WTC11 (cell line): Measurements from ENCODE around the gene CEACAM3. TPM values are rescaled to one million over a fixed set of nuclear protein-coding genes. Genes with fewer than 3 reads are reported as not detected.

ENCODE experiments used
- ATAC-seq: fragments of 200-7000 bp; cut with Tn5 transposase; 2 replicates; pipeline ENCODE4 v1.10.0; 2021; ENCODE audit warnings: mild to moderate bottlenecking, moderate library complexity
- CTCF ChIA-PET: fragments of 300-600 bp; sonication (Branson Sonifier 250); formaldehyde crosslinking; loops from one replicate; lab custom pipeline; 2021; ENCODE audit warnings: antibody characterized with exemption; lab: Charles Lee
- POLR2A ChIA-PET: fragments of 350-600 bp; sonication (Branson Sonifier 250); formaldehyde crosslinking; loops from one replicate; lab custom pipeline; 2021; ENCODE audit warnings: antibody characterized with exemption; lab: Charles Lee
- DNase-seq: peaks from one replicate; pipeline ENCODE4 v3.0.0; 2021; ENCODE audit warnings: low spot score
- H3K27ac Mint-ChIP-seq: 2 replicates; pipeline ENCODE4 v1.8.0; 2021; ENCODE audit warnings: mixed read lengths
- H3K27me3 Mint-ChIP-seq: 2 replicates; pipeline ENCODE4 v1.8.0; 2021; ENCODE audit warnings: low read depth, mild to moderate bottlenecking, moderate library complexity, mixed read lengths
- H3K36me3 Mint-ChIP-seq: 2 replicates; pipeline ENCODE4 v1.8.0; 2021; ENCODE audit warnings: mixed read lengths
- H3K4me1 Mint-ChIP-seq: 2 replicates; pipeline ENCODE4 v1.8.0; 2022; ENCODE audit warnings: mixed read lengths
- H3K4me3 Mint-ChIP-seq: 2 replicates; pipeline ENCODE4 v1.8.0; 2021; ENCODE audit warnings: mild to moderate bottlenecking, moderate library complexity, mixed read lengths
- H3K9me3 Mint-ChIP-seq: 2 replicates; pipeline ENCODE4 v1.8.0; 2021; ENCODE audit warnings: mixed read lengths
- AR ChIP-seq: fragments of 250-450 bp; sonication (Bioruptor Pico); IDR thresholded peaks from 2 replicates; pipeline ENCODE4 v1.9.0; 2021; ENCODE audit warnings: mild to moderate bottlenecking
- ATF2 ChIP-seq: sonication (generic); formaldehyde crosslinking; IDR thresholded peaks from 2 replicates; pipeline ENCODE4 v1.8.1; 2022; ENCODE audit warnings: low read depth, missing genetic modification reagents, borderline replicate concordance
- ERG ChIP-seq: fragments of 250-450 bp; sonication (Bioruptor Pico); IDR thresholded peaks from 2 replicates; pipeline ENCODE4 v1.8.0; 2021; ENCODE audit warnings: mild to moderate bottlenecking
- GABPB1 ChIP-seq: sonication (generic); formaldehyde crosslinking; IDR thresholded peaks from 2 replicates; pipeline ENCODE4 v1.8.1; 2023; ENCODE audit warnings: mild to moderate bottlenecking, missing genetic modification reagents
- TP53 ChIP-seq: sonication (generic); formaldehyde crosslinking; IDR thresholded peaks from 2 replicates; pipeline ENCODE4 v1.8.1; 2023; ENCODE audit warnings: mild to moderate bottlenecking, missing genetic modification reagents
- ZMAT4 ChIP-seq: fragments of 250-450 bp; sonication (Bioruptor Pico); IDR thresholded peaks from 2 replicates; pipeline ENCODE4 v1.9.0; 2021; ENCODE audit warnings: mild to moderate bottlenecking
- ZNF138 ChIP-seq: sonication (generic); formaldehyde crosslinking; conservative IDR thresholded peaks from 2 replicates; pipeline ENCODE4 v1.8.1; 2022; ENCODE audit warnings: mild to moderate bottlenecking, moderate library complexity, missing genetic modification reagents
- ZNF416 ChIP-seq: fragments of 250-450 bp; sonication (Bioruptor Pico); IDR thresholded peaks from 2 replicates; pipeline ENCODE4 v1.9.0; 2021; ENCODE audit warnings: mild to moderate bottlenecking, inconsistent platforms
- ZNF425 ChIP-seq: fragments of 250-450 bp; sonication (Bioruptor Pico); conservative IDR thresholded peaks from 2 replicates; pipeline ENCODE4 v1.9.0; 2021; ENCODE audit warnings: mild to moderate bottlenecking
- ZSCAN18 ChIP-seq: fragments of 250-450 bp; sonication (Bioruptor Pico); IDR thresholded peaks from 2 replicates; pipeline ENCODE4 v2.1.2; 2022; ENCODE audit warnings: mild to moderate bottlenecking, moderate library complexity
- total RNA-seq: library from RNA; stranded (reverse); gene quantifications from 3 replicates; pipeline ENCODE4 v1.2.3, GENCODE V29; 2021
- TF ChIP-seq, protein P1 (sequence below): sonication (generic); formaldehyde crosslinking; IDR thresholded peaks from 2 replicates; pipeline ENCODE4 v1.8.1; 2022; ENCODE audit warnings: mild to moderate bottlenecking, missing genetic modification reagents, moderate library complexity, borderline replicate concordance
- TF ChIP-seq, protein P2 (sequence below): sonication (generic); formaldehyde crosslinking; IDR thresholded peaks from 2 replicates; pipeline ENCODE4 v1.8.1; 2023; ENCODE audit warnings: mild to moderate bottlenecking, missing genetic modification reagents
- TF ChIP-seq, protein P3 (sequence below): sonication (generic); formaldehyde crosslinking; conservative IDR thresholded peaks from 2 replicates; pipeline ENCODE4 v1.8.1; 2023; ENCODE audit warnings: mild to moderate bottlenecking, low read depth, missing genetic modification reagents, moderate library complexity

The CEACAM3 gene
- total RNA-seq, 1 experiment from 2014 or later = not detected

- Mint-ChIP-seq H3K9me3 (peaks cover 12% of the 10 kb centered on the region; the same call in 1 of the 2 replicates), H3K36me3 (peaks cover 2% of the 10 kb centered on the region; the same call in 1 of the 2 replicates), H3K27ac (no peak overlapping the region), H3K27me3 (peaks cover 1% of the 10 kb centered on the region), H3K4me1 (peaks cover 9% of the 10 kb centered on the region), H3K4me3 (no peak overlapping the region)
- DNase-seq = no peak
- TF ChIP-seq ZNF138 (CRISPR knock-in tag) = no peak
- no peak for TF ChIP-seq TP53 (CRISPR knock-in tag)
- no peak for ATAC-seq
- POLR2A ChIA-PET = no interaction called here
- CTCF ChIA-PET = interaction anchor here (1.1 to 3.5 kb wide), 2 partner anchors 15 to 18 kb away, joined by 3 to 23 read pairs; no protein-coding TSS in a partner anchor
Observed at GRCh38 chr19:41771410-41771809, 25.0 kb upstream of the CEACAM3 start.

GRCh38 chr19:41774515-41774980 lies 21.8 kb upstream of the CEACAM3 start:
- Mint-ChIP-seq H3K9me3 (0 out of 2 replicates have a peak, but pooled peaks cover 3% of the 10 kb centered on the region), H3K36me3 (no peaks in the 10 kb centered on the region), H3K4me1 (peaks cover 17% of the 10 kb centered on the region), H3K27ac (no peak overlapping the region), H3K4me3 (no peak overlapping the region), H3K27me3 (no peaks in the 10 kb centered on the region; the same call in 1 of the 2 replicates)
- POLR2A ChIA-PET = no interaction called here
- CTCF ChIA-PET = interaction anchor here (1.6 to 5.3 kb wide), 5 partner anchors 11 to 68 kb away, joined by 4 to 55 read pairs (median 13); no protein-coding TSS in a partner anchor
- DNase-seq (no peak), ATAC-seq (no peak)
- TF ChIP-seq ZMAT4 (no peak), AR (CRISPR knock-in tag) (no peak), ERG (CRISPR knock-in tag) (no peak), ZSCAN18 (CRISPR knock-in tag) (no peak), ZNF416 (CRISPR knock-in tag) (no peak), GABPB1 (CRISPR knock-in tag) (no peak), ZNF425 (CRISPR knock-in tag) (no peak), ATF2 (CRISPR knock-in tag) (no peak)
- TF ChIP-seq, protein P1, sequence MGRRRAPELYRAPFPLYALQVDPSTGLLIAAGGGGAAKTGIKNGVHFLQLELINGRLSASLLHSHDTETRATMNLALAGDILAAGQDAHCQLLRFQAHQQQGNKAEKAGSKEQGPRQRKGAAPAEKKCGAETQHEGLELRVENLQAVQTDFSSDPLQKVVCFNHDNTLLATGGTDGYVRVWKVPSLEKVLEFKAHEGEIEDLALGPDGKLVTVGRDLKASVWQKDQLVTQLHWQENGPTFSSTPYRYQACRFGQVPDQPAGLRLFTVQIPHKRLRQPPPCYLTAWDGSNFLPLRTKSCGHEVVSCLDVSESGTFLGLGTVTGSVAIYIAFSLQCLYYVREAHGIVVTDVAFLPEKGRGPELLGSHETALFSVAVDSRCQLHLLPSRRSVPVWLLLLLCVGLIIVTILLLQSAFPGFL (CRISPR knock-in tag) = no peak
- TF ChIP-seq, protein P2, sequence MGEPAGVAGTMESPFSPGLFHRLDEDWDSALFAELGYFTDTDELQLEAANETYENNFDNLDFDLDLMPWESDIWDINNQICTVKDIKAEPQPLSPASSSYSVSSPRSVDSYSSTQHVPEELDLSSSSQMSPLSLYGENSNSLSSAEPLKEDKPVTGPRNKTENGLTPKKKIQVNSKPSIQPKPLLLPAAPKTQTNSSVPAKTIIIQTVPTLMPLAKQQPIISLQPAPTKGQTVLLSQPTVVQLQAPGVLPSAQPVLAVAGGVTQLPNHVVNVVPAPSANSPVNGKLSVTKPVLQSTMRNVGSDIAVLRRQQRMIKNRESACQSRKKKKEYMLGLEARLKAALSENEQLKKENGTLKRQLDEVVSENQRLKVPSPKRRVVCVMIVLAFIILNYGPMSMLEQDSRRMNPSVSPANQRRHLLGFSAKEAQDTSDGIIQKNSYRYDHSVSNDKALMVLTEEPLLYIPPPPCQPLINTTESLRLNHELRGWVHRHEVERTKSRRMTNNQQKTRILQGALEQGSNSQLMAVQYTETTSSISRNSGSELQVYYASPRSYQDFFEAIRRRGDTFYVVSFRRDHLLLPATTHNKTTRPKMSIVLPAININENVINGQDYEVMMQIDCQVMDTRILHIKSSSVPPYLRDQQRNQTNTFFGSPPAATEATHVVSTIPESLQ (CRISPR knock-in tag) = no peak
- TF ChIP-seq, protein P3, sequence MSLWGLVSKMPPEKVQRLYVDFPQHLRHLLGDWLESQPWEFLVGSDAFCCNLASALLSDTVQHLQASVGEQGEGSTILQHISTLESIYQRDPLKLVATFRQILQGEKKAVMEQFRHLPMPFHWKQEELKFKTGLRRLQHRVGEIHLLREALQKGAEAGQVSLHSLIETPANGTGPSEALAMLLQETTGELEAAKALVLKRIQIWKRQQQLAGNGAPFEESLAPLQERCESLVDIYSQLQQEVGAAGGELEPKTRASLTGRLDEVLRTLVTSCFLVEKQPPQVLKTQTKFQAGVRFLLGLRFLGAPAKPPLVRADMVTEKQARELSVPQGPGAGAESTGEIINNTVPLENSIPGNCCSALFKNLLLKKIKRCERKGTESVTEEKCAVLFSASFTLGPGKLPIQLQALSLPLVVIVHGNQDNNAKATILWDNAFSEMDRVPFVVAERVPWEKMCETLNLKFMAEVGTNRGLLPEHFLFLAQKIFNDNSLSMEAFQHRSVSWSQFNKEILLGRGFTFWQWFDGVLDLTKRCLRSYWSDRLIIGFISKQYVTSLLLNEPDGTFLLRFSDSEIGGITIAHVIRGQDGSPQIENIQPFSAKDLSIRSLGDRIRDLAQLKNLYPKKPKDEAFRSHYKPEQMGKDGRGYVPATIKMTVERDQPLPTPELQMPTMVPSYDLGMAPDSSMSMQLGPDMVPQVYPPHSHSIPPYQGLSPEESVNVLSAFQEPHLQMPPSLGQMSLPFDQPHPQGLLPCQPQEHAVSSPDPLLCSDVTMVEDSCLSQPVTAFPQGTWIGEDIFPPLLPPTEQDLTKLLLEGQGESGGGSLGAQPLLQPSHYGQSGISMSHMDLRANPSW (CRISPR knock-in tag) = no peak
